EL (cell line): Measurements from ENCODE around the gene DNAH8.
"Not testable (repeated sequence)": the region's sequence is repeated elsewhere in the genome, so short reads cannot be mapped to it uniquely, and the experiment has no call there.

Experiments
- DNase-seq: peaks from one replicate; pipeline ENCODE4 v3.0.0-alpha.2; 2016

The DNAH8 gene

GRCh38 chr6:38846361-38846760, 131.2 kb downstream of the DNAH8 start:
- no peak for DNase-seq

- peak; percentile 27 for DNase-seq
These were observed 131.7 kb downstream of the DNAH8 start for GRCh38 chr6:38846844-38847243.

- DNase-seq = no peak
These were observed 132.4 kb downstream of the DNAH8 start for GRCh38 chr6:38847497-38847896.

GRCh38 chr6:38848760-38849159, 133.6 kb downstream of the DNAH8 start:
- no peak for DNase-seq

GRCh38 chr6:38852215-38852614, 137.1 kb downstream of the DNAH8 start:
- DNase-seq = no peak

- DNase-seq = no peak
These were observed 138.1 kb downstream of the DNAH8 start for GRCh38 chr6:38853236-38853635.

GRCh38 chr6:38856492-38856891, 141.4 kb downstream of the DNAH8 start:
- DNase-seq = no peak

- DNase-seq = no peak
These were observed 142.7 kb downstream of the DNAH8 start for GRCh38 chr6:38857815-38858214.

- no peak for DNase-seq
These were observed 144.9 kb downstream of the DNAH8 start for GRCh38 chr6:38860041-38860440.

GRCh38 chr6:38861926-38862401, 146.9 kb downstream of the DNAH8 start:
- no peak for DNase-seq

- DNase-seq = no peak
These were observed 150.5 kb downstream of the DNAH8 start for GRCh38 chr6:38865521-38866174.

GRCh38 chr6:38867726-38868125, 152.6 kb downstream of the DNAH8 start:
- peak; percentile 4 for DNase-seq

GRCh38 chr6:38871741-38872568, 156.8 kb downstream of the DNAH8 start:
- peak; percentile 56 for DNase-seq

GRCh38 chr6:38873001-38873400, 157.9 kb downstream of the DNAH8 start:
- DNase-seq = no peak

GRCh38 chr6:38873816-38874215, 158.7 kb downstream of the DNAH8 start:
- not testable (repeated sequence) for DNase-seq

- DNase-seq = no peak
These were observed 161.4 kb downstream of the DNAH8 start for GRCh38 chr6:38876475-38876874.

GRCh38 chr6:38877721-38878120, 162.6 kb downstream of the DNAH8 start:
- no peak for DNase-seq

GRCh38 chr6:38882157-38882556, 167.0 kb downstream of the DNAH8 start:
- no peak for DNase-seq

- DNase-seq = no peak
These were observed 182.4 kb downstream of the DNAH8 start for GRCh38 chr6:38897507-38897906.

- DNase-seq = no peak
These were observed 186.9 kb downstream of the DNAH8 start for GRCh38 chr6:38901802-38902522.

GRCh38 chr6:38906582-38906981, 191.5 kb downstream of the DNAH8 start:
- DNase-seq = no peak

GRCh38 chr6:38907264-38907663, 192.2 kb downstream of the DNAH8 start:
- no peak for DNase-seq

GRCh38 chr6:38909015-38909730, 194.1 kb downstream of the DNAH8 start:
- DNase-seq = no peak
